Measurements from ENCODE around the gene ZNF25. TPM values are rescaled to one million over a fixed set of nuclear protein-coding genes. Genes with fewer than 3 reads are reported as not detected.
"Not testable (repeated sequence)": the region's sequence is repeated elsewhere in the genome, so short reads cannot be mapped to it uniquely, and the experiment has no call there.

Gene ZNF25
- total RNA-seq, 1 donor from 2014 or later = 15.9 TPM

DNA sequence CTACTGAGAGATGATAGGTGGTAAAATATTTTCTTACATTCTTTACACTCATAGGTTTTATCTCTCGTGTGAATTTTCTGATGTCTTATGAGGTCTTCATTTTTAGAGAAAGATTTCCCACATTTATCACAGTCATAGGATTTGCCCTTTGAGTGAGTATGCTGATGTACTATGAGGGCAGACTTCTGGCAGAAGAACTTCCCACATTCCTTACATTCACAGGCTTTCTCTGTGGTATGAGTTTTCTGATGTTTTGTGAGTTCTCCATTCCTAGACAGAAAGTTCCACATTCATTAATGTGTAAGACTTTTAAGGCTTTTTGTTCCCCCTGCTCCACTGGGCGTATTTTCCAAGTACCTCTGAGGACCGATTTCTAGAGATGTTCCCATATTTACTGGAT lies 23.5 kb downstream of the ZNF25 start:
- ATAC-seq (ENCODE audit: poor library complexity) (no peak), DNase-seq (no peak)
- intact Hi-C loops (cut with DNase I) = no loop called here

DNA sequence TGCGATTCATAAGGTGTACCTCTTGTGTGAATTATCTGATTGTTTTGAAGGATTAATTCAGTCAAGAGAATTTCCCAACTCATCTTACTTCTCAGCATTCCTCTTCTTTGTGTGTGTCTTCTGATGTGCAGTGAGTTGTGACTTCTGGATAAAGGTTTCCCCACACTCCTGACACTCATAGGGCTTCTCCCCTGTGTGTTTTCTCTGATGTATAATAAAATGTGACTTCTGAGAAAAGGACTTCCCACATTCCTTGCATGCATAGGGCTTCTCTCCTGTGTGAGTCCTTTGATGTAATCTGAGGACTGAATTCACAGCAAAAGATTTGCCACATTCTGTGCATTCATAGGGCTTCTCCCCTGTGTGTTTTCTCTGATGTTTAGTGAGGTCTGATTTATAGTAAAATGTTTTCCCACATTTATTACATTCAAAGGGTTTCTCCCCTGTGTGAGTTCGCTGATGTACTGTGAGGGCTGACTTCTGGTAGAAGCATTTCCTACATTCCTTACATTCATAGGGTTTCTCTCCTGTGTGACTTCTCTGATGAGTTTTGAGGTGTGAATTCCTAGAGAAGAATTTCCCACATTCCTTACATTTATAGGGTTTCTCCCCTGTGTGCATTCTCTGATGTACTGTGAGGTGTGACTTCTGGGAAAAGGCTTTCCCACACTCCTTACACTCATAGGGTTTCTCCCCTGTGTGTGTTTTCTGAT lies 24.2 kb downstream of the ZNF25 start:
- ATAC-seq (ENCODE audit: poor library complexity) (no peak), DNase-seq (no peak)
- intact Hi-C loops (cut with DNase I) = no loop called here

DNA sequence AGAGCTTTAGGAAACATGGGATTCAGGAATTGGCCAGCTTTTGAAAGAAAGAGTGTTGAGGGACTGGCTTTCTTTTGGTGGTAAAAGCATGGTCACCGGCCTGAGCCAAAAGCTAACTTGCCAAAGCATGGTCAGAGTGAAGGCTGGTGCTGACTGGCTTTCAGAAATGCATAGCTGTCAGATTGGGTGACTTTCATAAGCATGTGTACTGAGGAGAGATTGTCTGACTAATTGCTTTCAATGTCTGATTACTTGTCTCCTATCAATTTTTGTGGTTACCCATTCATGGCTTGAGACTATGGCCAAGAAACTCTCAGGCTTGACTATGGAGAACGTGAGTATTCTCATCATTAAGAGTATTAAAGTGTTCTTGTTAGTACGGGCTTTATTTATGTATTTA lies 28.2 kb downstream of the ZNF25 start:
- intact Hi-C loops (cut with DNase I) = no loop called here

DNA sequence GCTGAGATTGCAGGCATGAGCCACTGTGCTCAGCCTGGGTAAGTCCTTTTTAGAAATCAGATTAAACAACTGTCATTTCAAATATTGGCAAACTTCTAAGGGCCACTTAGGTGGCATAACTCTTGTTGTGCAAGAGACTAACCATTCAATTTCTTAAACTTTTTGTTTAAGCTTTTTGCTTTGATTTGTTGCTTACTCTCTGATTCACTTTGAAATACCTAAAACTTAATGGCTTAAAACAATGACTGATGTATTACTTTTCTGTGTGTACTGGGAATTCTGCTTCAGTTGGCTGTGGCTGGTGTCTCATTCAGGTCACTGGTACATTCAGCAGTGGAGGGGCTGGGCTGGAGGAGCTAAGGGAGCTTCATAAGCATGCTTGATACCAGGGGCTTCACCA lies 28.9 kb downstream of the ZNF25 start:
- ATAC-seq (ENCODE audit: poor library complexity) (no peak), DNase-seq (no peak)
- intact Hi-C loops (cut with DNase I) = no loop called here

More for the DNA sequence above, 28.2 kb downstream of the ZNF25 start:
- DNase-seq = no peak
- no peak for ATAC-seq (ENCODE audit: poor library complexity)

DNA sequence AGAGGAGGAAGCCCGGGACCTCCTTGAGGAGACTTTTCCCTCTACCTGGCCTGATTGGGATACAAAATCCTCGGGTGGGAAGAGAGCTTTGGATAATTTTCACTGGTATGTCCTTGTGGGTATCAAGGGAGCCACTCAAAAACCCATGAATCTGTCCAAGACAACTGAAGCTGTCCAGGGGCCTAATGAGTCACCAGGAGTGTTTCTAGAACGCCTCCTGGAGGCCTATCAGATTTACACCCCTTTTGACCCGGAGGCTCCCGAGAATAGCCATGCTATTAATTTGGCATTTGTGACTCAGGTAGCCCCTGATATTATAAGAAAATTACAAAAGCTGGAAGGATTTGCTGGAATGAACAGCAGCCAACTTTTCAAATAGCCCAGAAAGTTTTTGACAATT lies 38.6 kb downstream of the ZNF25 start:
- ATAC-seq (ENCODE audit: poor library complexity) (no peak), DNase-seq (no peak)
- intact Hi-C loops (cut with DNase I) = no loop called here

DNA sequence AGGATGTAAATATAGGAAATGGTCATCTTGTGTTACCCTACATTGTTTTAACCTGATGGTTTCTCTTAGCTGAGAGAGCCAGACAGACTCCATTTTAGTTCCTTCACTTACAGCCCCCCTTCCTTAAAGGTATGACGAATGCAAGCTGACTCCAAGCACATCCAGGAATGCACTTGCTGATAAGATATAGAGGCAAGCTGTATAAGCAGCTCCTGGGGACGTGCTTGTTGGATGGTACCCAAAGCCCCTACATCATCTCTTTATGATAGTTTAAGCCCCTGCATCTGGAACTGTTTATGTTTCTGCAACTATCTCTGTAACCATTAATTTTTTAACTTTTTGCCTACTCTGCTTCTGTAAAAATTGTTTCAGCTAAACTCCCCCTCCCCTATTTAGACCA lies 41.7 kb downstream of the ZNF25 start:
- ATAC-seq (ENCODE audit: poor library complexity) (no peak), DNase-seq (no peak)
- intact Hi-C loops (cut with DNase I) = no loop called here

DNA sequence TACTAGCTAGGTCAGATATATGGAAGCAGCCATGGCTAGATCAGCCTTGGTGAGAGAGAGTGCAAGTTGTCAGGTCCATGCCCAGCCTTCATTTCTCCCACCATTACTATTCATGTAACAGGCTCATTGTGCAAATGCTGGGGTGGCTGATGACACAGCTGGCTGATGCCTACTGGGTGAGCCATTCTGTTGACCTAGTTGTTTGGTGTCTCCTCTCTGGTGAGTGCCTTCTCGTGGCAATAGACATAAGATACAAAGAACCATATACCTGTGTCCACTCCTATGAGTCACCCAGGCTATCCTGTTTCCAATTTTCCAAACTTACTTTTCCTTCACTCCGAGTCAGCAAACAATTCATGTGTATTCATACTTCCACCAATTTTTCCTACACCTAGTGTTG lies 46.0 kb downstream of the ZNF25 start:
- intact Hi-C loops (cut with DNase I) = no loop called here
- no peak for DNase-seq
- ATAC-seq (ENCODE audit: poor library complexity) = no peak

DNA sequence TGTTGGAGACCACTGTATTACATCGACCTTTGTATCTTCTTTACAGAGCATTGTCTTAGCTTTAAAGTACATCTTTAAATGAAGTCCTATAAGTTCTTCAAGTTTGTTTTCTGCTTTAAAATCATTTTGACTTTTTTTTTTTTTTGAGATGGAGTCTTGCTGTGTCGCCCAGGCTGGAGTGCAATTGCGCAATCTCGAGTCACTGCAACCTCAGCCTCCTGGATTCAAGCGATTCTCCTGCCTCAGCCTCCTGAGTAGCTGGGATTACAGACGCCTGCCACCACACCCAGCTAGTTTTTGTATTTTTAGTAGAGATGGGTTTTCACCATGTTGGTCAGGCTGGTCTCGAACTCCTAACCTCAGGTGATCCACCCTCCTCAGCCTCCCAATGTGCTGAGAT lies 68.3 kb downstream of the ZNF25 start:
- DNase-seq; intact Hi-C loops (cut with DNase I); ATAC-seq (ENCODE audit: poor library complexity): not testable (repeated sequence)

DNA sequence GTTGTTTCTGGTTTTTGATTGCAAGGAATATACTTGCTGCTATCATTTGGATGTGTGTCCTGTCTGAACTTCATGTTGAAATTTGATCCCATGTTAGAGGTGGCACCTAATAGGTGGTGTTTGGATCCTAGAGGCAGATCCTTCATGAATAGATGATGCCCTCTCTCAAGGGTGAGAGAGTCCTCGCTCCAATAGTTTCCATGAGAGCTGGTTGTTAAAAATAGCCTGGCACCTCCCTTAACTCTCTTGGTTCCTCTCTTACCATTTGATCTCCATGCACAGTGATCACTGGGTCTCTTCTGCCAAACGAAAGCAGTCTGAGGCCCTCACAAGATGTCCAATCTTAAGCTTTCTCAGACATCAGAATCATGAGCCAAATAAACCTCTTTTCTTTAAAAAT lies 70.1 kb downstream of the ZNF25 start:
- no peak for DNase-seq
- ATAC-seq (ENCODE audit: poor library complexity) = no peak
- intact Hi-C loops (cut with DNase I) = no loop called here

Other genes with a start within 250 kb of the ZNF25 start
- gene ZNF248, start 119.0 kb downstream of the ZNF25 start, total RNA-seq = 11.4 TPM
- gene ZNF33A, start 34.0 kb upstream of the ZNF25 start, total RNA-seq = 19.1 TPM
- 10.0 TPM for gene ZNF37A, start 117.7 kb upstream of the ZNF25 start, total RNA-seq

Data from Right ventricle myocardium superior (tissue), 1 donor.